WTC11 (cell line): ENCODE data around the gene TMEM106A. TPM values are rescaled to one million over a fixed set of nuclear protein-coding genes. Genes with fewer than 3 reads are reported as not detected.
A peak's percentile ranks its signal among the peaks of the same experiment; 100 is the strongest.

ENCODE experiments used
- ATAC-seq: fragments of 200-7000 bp; cut with Tn5 transposase; 2 replicates; pipeline ENCODE4 v1.10.0; 2021; ENCODE audit warnings: mild to moderate bottlenecking, moderate library complexity
- CTCF ChIA-PET: fragments of 300-600 bp; sonication (Branson Sonifier 250); formaldehyde crosslinking; loops from one replicate; lab custom pipeline; 2021; ENCODE audit warnings: antibody characterized with exemption; lab: Charles Lee
- POLR2A ChIA-PET: fragments of 350-600 bp; sonication (Branson Sonifier 250); formaldehyde crosslinking; loops from one replicate; lab custom pipeline; 2021; ENCODE audit warnings: antibody characterized with exemption; lab: Charles Lee
- DNase-seq: peaks from one replicate; pipeline ENCODE4 v3.0.0; 2021; ENCODE audit warnings: low spot score
- H3K27ac Mint-ChIP-seq: 2 replicates; pipeline ENCODE4 v1.8.0; 2021; ENCODE audit warnings: mixed read lengths
- H3K27me3 Mint-ChIP-seq: 2 replicates; pipeline ENCODE4 v1.8.0; 2021; ENCODE audit warnings: low read depth, mild to moderate bottlenecking, moderate library complexity, mixed read lengths
- H3K36me3 Mint-ChIP-seq: 2 replicates; pipeline ENCODE4 v1.8.0; 2021; ENCODE audit warnings: mixed read lengths
- H3K4me1 Mint-ChIP-seq: 2 replicates; pipeline ENCODE4 v1.8.0; 2022; ENCODE audit warnings: mixed read lengths
- H3K4me3 Mint-ChIP-seq: 2 replicates; pipeline ENCODE4 v1.8.0; 2021; ENCODE audit warnings: mild to moderate bottlenecking, moderate library complexity, mixed read lengths
- H3K9me3 Mint-ChIP-seq: 2 replicates; pipeline ENCODE4 v1.8.0; 2021; ENCODE audit warnings: mixed read lengths
- CTCF ChIP-seq: fragments of 200-600 bp; IDR thresholded peaks from 2 replicates; pipeline ENCODE4 v1.8.0; 2022; ENCODE audit warnings: antibody characterized with exemption
- FOXK1 ChIP-seq: sonication (generic); formaldehyde crosslinking; IDR thresholded peaks from 2 replicates; pipeline ENCODE4 v1.8.0; 2022; ENCODE audit warnings: mild to moderate bottlenecking, moderate library complexity, missing genetic modification reagents
- FOXP1 ChIP-seq: sonication (generic); formaldehyde crosslinking; IDR thresholded peaks from 2 replicates; pipeline ENCODE4 v1.8.0; 2022; ENCODE audit warnings: missing genetic modification reagents, mild to moderate bottlenecking, moderate library complexity, borderline replicate concordance
- GABPB1 ChIP-seq: sonication (generic); formaldehyde crosslinking; IDR thresholded peaks from 2 replicates; pipeline ENCODE4 v1.8.1; 2023; ENCODE audit warnings: mild to moderate bottlenecking, missing genetic modification reagents
- MLX ChIP-seq: sonication (generic); formaldehyde crosslinking; IDR thresholded peaks from 2 replicates; pipeline ENCODE4 v1.8.1; 2023; ENCODE audit warnings: mild to moderate bottlenecking, missing genetic modification reagents, moderate library complexity
- MYBL2 ChIP-seq: sonication (generic); formaldehyde crosslinking; IDR thresholded peaks from 2 replicates; pipeline ENCODE4 v1.8.1; 2023; ENCODE audit warnings: mild to moderate bottlenecking, moderate library complexity, missing genetic modification reagents
- NFATC4 ChIP-seq: fragments of 250-450 bp; sonication (Bioruptor Pico); IDR thresholded peaks from 2 replicates; pipeline ENCODE4 v1.9.0; 2021; ENCODE audit warnings: mild to moderate bottlenecking
- NFYB ChIP-seq: sonication (generic); formaldehyde crosslinking; conservative IDR thresholded peaks from 2 replicates; pipeline ENCODE4 v1.8.0; 2022; ENCODE audit warnings: low read depth, missing genetic modification reagents
- SP1 ChIP-seq: sonication (generic); formaldehyde crosslinking; conservative IDR thresholded peaks from 2 replicates; pipeline ENCODE4 v1.8.1; 2022; ENCODE audit warnings: missing genetic modification reagents
- TEAD1 ChIP-seq: sonication (generic); formaldehyde crosslinking; IDR thresholded peaks from 2 replicates; pipeline ENCODE4 v1.8.0; 2022; ENCODE audit warnings: mild to moderate bottlenecking, missing genetic modification reagents
- TEAD4 ChIP-seq: sonication (generic); formaldehyde crosslinking; IDR thresholded peaks from 2 replicates; pipeline ENCODE4 v1.8.0; 2022; ENCODE audit warnings: mild to moderate bottlenecking, missing genetic modification reagents
- ZMAT4 ChIP-seq: fragments of 250-450 bp; sonication (Bioruptor Pico); IDR thresholded peaks from 2 replicates; pipeline ENCODE4 v1.9.0; 2021; ENCODE audit warnings: mild to moderate bottlenecking
- ZNF219 ChIP-seq: sonication (generic); formaldehyde crosslinking; IDR thresholded peaks from 2 replicates; pipeline ENCODE4 v1.8.0; 2023; ENCODE audit warnings: missing genetic modification reagents, mild to moderate bottlenecking, borderline replicate concordance
- ZNF423 ChIP-seq: fragments of 250-450 bp; sonication (Bioruptor Pico); IDR thresholded peaks from 2 replicates; pipeline ENCODE4 v2.1.2; 2022; ENCODE audit warnings: mild to moderate bottlenecking, moderate library complexity
- total RNA-seq: library from RNA; stranded (reverse); gene quantifications from 3 replicates; pipeline ENCODE4 v1.2.3, GENCODE V29; 2021
- TF ChIP-seq, protein P1 (sequence below): fragments of 250-450 bp; sonication (Bioruptor Pico); IDR thresholded peaks from 2 replicates; pipeline ENCODE4 v1.8.0; 2021; ENCODE audit warnings: mild to moderate bottlenecking
- TF ChIP-seq, protein P2 (sequence below): sonication (generic); formaldehyde crosslinking; IDR thresholded peaks from 2 replicates; pipeline ENCODE4 v1.8.1; 2023; ENCODE audit warnings: mild to moderate bottlenecking, missing genetic modification reagents
- TF ChIP-seq, protein P3 (sequence below): sonication (generic); formaldehyde crosslinking; IDR thresholded peaks from 2 replicates; pipeline ENCODE4 v1.8.1; 2023; ENCODE audit warnings: mild to moderate bottlenecking, missing genetic modification reagents
- TF ChIP-seq, protein P4 (sequence below): sonication (generic); formaldehyde crosslinking; IDR thresholded peaks from 2 replicates; pipeline ENCODE4 v1.8.1; 2022; ENCODE audit warnings: mild to moderate bottlenecking, moderate library complexity, missing genetic modification reagents

The TMEM106A gene
- total RNA-seq, 1 experiment from 2014 or later: 4.4 TPM

DNA sequence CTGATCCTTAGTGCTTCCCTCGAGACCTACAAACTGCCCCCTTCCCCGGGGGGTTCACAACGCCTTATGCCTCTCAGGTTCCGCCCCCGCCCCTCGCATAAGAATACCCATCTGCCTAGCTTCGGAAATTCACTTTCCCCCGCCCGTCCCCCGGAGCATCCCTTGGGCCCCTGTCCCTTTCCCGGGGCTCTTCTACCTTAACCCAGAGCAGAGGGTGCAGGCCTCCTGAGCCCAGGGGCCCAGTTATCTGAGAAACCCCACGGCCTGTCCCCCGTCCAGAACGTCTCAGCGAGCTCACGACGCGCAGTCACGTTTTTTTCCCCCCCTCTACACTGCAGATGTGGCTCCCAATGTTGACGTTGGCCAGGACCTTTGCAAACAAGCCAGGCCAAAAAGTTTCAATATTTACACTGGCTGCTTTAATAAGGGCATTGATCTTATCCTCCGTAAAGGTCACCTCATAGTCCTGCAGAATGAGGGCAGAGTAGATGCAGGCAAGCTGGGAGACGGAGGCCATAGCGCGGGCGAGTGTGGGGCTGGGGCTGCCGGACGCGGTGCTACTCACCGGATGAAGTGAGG, 42.0 kb upstream of the TMEM106A start (continued):
- TF ChIP-seq, protein P1, sequence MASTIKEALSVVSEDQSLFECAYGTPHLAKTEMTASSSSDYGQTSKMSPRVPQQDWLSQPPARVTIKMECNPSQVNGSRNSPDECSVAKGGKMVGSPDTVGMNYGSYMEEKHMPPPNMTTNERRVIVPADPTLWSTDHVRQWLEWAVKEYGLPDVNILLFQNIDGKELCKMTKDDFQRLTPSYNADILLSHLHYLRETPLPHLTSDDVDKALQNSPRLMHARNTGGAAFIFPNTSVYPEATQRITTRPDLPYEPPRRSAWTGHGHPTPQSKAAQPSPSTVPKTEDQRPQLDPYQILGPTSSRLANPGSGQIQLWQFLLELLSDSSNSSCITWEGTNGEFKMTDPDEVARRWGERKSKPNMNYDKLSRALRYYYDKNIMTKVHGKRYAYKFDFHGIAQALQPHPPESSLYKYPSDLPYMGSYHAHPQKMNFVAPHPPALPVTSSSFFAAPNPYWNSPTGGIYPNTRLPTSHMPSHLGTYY (CRISPR knock-in tag): no peak
- peak; percentile 12; the same call in 1 of the 2 replicates for TF ChIP-seq MYBL2
- no peak for TF ChIP-seq FOXP1 (CRISPR knock-in tag)
- no peak for TF ChIP-seq ZNF219 (CRISPR knock-in tag)
- no peak for TF ChIP-seq MLX (CRISPR knock-in tag)
- no peak for TF ChIP-seq ZNF423 (CRISPR knock-in tag)
- TF ChIP-seq NFYB (CRISPR knock-in tag): no peak
- TF ChIP-seq GABPB1 (CRISPR knock-in tag): peak; percentile 49; the same call in 1 of the 2 replicates
- TF ChIP-seq NFATC4 (CRISPR knock-in tag): no peak
- TF ChIP-seq, protein P2, sequence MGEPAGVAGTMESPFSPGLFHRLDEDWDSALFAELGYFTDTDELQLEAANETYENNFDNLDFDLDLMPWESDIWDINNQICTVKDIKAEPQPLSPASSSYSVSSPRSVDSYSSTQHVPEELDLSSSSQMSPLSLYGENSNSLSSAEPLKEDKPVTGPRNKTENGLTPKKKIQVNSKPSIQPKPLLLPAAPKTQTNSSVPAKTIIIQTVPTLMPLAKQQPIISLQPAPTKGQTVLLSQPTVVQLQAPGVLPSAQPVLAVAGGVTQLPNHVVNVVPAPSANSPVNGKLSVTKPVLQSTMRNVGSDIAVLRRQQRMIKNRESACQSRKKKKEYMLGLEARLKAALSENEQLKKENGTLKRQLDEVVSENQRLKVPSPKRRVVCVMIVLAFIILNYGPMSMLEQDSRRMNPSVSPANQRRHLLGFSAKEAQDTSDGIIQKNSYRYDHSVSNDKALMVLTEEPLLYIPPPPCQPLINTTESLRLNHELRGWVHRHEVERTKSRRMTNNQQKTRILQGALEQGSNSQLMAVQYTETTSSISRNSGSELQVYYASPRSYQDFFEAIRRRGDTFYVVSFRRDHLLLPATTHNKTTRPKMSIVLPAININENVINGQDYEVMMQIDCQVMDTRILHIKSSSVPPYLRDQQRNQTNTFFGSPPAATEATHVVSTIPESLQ: no peak
- TF ChIP-seq ZMAT4 (CRISPR knock-in tag): no peak

- Mint-ChIP-seq H3K9me3 (no peaks in the 10 kb centered on the region), H3K27me3 (no peaks in the 10 kb centered on the region), H3K36me3 (no peaks in the 10 kb centered on the region; the same call in 1 of the 2 replicates), H3K4me3 (no peak overlapping the region), H3K4me1 (no peaks in the 10 kb centered on the region; the same call in none of the 2 replicates), H3K27ac (no peak overlapping the region)
- ATAC-seq: peak; percentile 80
- POLR2A ChIA-PET: interaction anchor here (0.6 to 1.4 kb wide), 5 partner anchors 45 to 172 kb away, joined by 3 to 10 read pairs (median 6); partner anchors contain the start of genes BRCA1, RPL27 and VAT1
- peak; percentile 87 for DNase-seq
- TF ChIP-seq, protein P3, sequence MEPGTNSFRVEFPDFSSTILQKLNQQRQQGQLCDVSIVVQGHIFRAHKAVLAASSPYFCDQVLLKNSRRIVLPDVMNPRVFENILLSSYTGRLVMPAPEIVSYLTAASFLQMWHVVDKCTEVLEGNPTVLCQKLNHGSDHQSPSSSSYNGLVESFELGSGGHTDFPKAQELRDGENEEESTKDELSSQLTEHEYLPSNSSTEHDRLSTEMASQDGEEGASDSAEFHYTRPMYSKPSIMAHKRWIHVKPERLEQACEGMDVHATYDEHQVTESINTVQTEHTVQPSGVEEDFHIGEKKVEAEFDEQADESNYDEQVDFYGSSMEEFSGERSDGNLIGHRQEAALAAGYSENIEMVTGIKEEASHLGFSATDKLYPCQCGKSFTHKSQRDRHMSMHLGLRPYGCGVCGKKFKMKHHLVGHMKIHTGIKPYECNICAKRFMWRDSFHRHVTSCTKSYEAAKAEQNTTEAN (CRISPR knock-in tag): no peak
- TF ChIP-seq TEAD1 (CRISPR knock-in tag): 0 out of 2 replicates have a peak, but pooled peaks have one; percentile 26
- TF ChIP-seq, all 79 proteins: peak for 1
- CTCF ChIA-PET: interaction anchor here (1.0 to 1.9 kb wide), 2 partner anchors 146 to 172 kb away, joined by 3 to 5 read pairs; partner anchors contain the start of gene RPL27
Measured at GRCh38 chr17:43170140-43170765, 41.4 kb upstream of the TMEM106A start.

DNA sequence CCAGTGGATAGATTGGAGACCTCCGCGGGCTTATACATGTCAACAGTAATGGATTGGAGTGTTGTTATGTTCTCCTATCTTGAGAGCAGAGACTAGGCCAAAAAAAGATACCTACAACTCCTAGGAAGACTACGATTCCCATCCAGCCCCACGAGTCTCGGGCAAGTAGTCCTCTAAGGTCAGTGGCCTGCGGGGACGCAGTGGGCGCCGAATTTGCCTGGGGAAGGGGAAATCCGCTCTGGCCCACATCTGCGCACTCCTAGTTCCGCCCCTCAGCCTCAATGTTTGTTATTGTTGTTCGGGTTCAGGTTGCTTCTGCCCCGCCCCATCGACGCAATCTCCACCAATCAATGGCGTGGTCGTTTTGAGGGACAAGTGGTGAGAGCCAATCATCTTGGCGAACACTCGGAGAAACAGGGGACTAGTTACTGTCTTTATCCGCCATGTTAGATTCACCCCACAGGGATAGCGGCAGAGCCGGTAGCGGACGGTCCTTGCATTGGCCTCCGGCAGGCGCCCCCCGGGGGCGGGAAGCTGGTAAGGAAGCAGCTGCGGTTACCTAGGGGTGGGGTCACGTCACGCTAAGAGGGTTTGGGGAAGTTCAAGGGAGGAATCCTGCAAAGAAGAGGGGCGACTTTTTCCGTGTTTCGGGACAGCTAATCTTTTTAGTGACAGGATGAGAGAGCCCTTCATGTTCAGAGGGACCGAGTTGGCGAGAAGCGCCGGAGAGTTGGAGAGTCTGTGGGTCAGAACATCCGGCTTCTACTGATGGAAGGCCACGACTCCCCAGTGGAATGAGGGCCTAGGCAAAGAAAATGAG, 40.7 kb upstream of the TMEM106A start, which contains the start of gene NBR1:
NBR1 (plus strand) TSS at position 449 of the 820 bp plus-strand sequence. CDS start 4,586 bp downstream, outside the sequence.
- Mint-ChIP-seq H3K9me3 (no peaks in the 10 kb centered on the region), H3K4me3 (no peak within 1 kb of the TSS)
- POLR2A ChIA-PET: interaction anchor here (0.6 to 1.4 kb wide), 4 partner anchors 139 to 1036 kb away, joined by 3 to 8 read pairs (median 4); partner anchors contain the start of gene VAT1

More for the DNA sequence above, 40.7 kb upstream of the TMEM106A start, which contains the start of gene NBR1:
- peak; percentile 83 for ATAC-seq
- Mint-ChIP-seq H3K36me3 (no peaks in the 10 kb centered on the region; the same call in 1 of the 2 replicates), H3K4me1 (no peaks in the 10 kb centered on the region; the same call in none of the 2 replicates), H3K27ac (no peak within 1 kb of the TSS), H3K27me3 (no peaks in the 10 kb centered on the region)
- CTCF ChIA-PET: interaction anchor here (0.6 to 1.9 kb wide), 7 partner anchors 29 to 173 kb away, joined by 3 to 8 read pairs (median 5); partner anchors contain the start of genes RPL27 and TMEM106A
- peak; percentile 96 for DNase-seq
- TF ChIP-seq FOXK1 (CRISPR knock-in tag) (peak; percentile 99), SP1 (CRISPR knock-in tag) (peak; percentile 45; the same call in 1 of the 2 replicates), TEAD4 (no peak), FOXP1 (CRISPR knock-in tag) (peak; percentile 34; the same call in 1 of the 2 replicates), NFYB (CRISPR knock-in tag) (peak; percentile 86), CTCF (no peak), GABPB1 (CRISPR knock-in tag) (peak; percentile 34)
- TF ChIP-seq, protein P4, sequence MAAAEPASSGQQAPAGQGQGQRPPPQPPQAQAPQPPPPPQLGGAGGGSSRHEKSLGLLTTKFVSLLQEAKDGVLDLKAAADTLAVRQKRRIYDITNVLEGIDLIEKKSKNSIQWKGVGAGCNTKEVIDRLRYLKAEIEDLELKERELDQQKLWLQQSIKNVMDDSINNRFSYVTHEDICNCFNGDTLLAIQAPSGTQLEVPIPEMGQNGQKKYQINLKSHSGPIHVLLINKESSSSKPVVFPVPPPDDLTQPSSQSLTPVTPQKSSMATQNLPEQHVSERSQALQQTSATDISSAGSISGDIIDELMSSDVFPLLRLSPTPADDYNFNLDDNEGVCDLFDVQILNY (CRISPR knock-in tag): no peak
